K562 (cell line): ENCODE measurements around the gene PIGH. TPM values are rescaled to one million over a fixed set of nuclear protein-coding genes. Genes with fewer than 3 reads are reported as not detected.

Experiments
- ATAC-seq: fragments of 200-7000 bp; cut with Tn5 transposase; 3 replicates; pipeline ENCODE4 v1.9.1; 2020; ENCODE audit warnings: moderate library complexity
- BruUV-seq: library from RNA; stranded (reverse); fragments of 400-500 nt; replicated peaks from 2 replicates; lab custom pipeline; 2021; lab: Mats Ljungman, UMichigan
- CTCF ChIA-PET: fragments of 300-600 bp; formaldehyde crosslinking; extraction: SDS; loops from one replicate; lab custom pipeline; 2021; ENCODE audit warnings: low intra/inter-chr PET ratio; lab: Yijun Ruan, JAX
- POLR2A ChIA-PET: fragments of 300-600, 350-650 bp; sonication (Branson Sonifier 250); formaldehyde crosslinking; extraction: SDS; loops from one replicate; lab custom pipeline; 2021; ENCODE audit warnings: antibody characterized with exemption, inconsistent platforms; lab: Yijun Ruan, JAX
- DNase-seq, 4 experiments: peaks; one replicate each; pipeline versions ENCODE4 v3.0.0 to v3.0.0-alpha.2; 2011 to 2018; ENCODE audit warnings: low spot score in 3 of 4, mixed read lengths in 3 of 4; ENCODE audit errors: extremely low read depth in 1 of 4
- FAIRE-seq: peaks from 2 replicates; lab custom pipeline; 2011; peaks lifted over from hg19 to GRCh38; lab: Jason Lieb, UNC
- H2AFZ ChIP-seq: 2 replicates; pipeline ENCODE4 v1.6.0; 2011; ENCODE audit warnings: low read depth, low read length, control low read depth, inconsistent platforms
- H3K27ac ChIP-seq: fragments of 200-600 bp; 3 replicates; pipeline ENCODE4 v1.8.0; 2011; ENCODE audit warnings: low read depth, mild to moderate bottlenecking, control low read depth, inconsistent platforms, low read length, moderate library complexity, mixed read lengths; ENCODE audit errors: extremely low read depth
- H3K27me3 ChIP-seq, 2 experiments: fragments of 300-600 bp in 1 of 2; 2 replicates in 1 of 2; 3 replicates in 1 of 2; pipeline versions ENCODE4 v1.6.0 to v1.8.0; 2011; ENCODE audit warnings: inconsistent platforms in 2 of 2, low read length in 2 of 2, mild to moderate bottlenecking in 1 of 2, mixed read lengths in 1 of 2, moderate library complexity in 1 of 2; ENCODE audit not compliant: control insufficient read depth in 2 of 2, insufficient read depth in 2 of 2
- H3K36me3 ChIP-seq: fragments of 300-600 bp; 3 replicates; pipeline ENCODE4 v1.8.0; 2011; ENCODE audit warnings: mild to moderate bottlenecking, low read length, inconsistent platforms; ENCODE audit not compliant: control insufficient read depth, insufficient read depth
- H3K4me1 ChIP-seq, 2 experiments: fragments of 200-600 bp in 1 of 2; replicated peaks in 1 of 2; 2 replicates in 1 of 2; 3 replicates in 1 of 2; pipeline versions ENCODE4 v1.5.1 to v1.8.0; 2011; ENCODE audit warnings: inconsistent platforms in 2 of 2, low read length in 2 of 2, mild to moderate bottlenecking in 1 of 2, mixed read lengths in 1 of 2, moderate library complexity in 1 of 2; ENCODE audit not compliant: control insufficient read depth in 2 of 2, insufficient read depth in 2 of 2
- H3K4me2 ChIP-seq: 2 replicates; pipeline ENCODE4 v1.6.1; 2011; ENCODE audit warnings: low read length, control low read depth, inconsistent platforms, mixed read lengths; ENCODE audit not compliant: insufficient read depth
- H3K4me3 ChIP-seq: fragments of 200-600 bp; sonication (generic), shearing (Covaris generic); 2 replicates; pipeline ENCODE4 v1.5.1; 2016; ENCODE audit warnings: control low read depth, inconsistent platforms
- H3K79me2 ChIP-seq: fragments of 200-600 bp; 3 replicates; pipeline ENCODE4 v1.8.0; 2011; ENCODE audit warnings: low read length, inconsistent platforms; ENCODE audit not compliant: control insufficient read depth, insufficient read depth
- H3K9ac ChIP-seq, 2 experiments: 2 replicates each; pipeline versions ENCODE4 v1.6.0 to v1.6.1; 2011; ENCODE audit warnings: low read depth in 2 of 2, low read length in 2 of 2, control low read depth in 1 of 2, inconsistent platforms in 1 of 2, mild to moderate bottlenecking in 1 of 2, mixed read lengths in 1 of 2; ENCODE audit not compliant: insufficient read depth in 1 of 2
- H3K9me1 ChIP-seq: one replicate; pipeline ENCODE4 v1.6.0; 2011; ENCODE audit warnings: inconsistent platforms, mild to moderate bottlenecking, low read length, moderate library complexity; ENCODE audit not compliant: control insufficient read depth, insufficient read depth
- H3K9me3 ChIP-seq: replicated peaks from 2 replicates; pipeline ENCODE4 v1.5.1; 2011; ENCODE audit warnings: low read depth, low read length, inconsistent platforms; ENCODE audit not compliant: control insufficient read depth, insufficient read depth
- H4K20me1 ChIP-seq: replicated peaks from 2 replicates; pipeline ENCODE4 v1.6.1; 2011; ENCODE audit warnings: low read length, inconsistent platforms, mixed read lengths; ENCODE audit not compliant: control insufficient read depth, insufficient read depth
- ASH1L ChIP-seq: fragments of 450-650 bp; IDR thresholded peaks from 2 replicates; pipeline ENCODE4 v1.6.1; 2018; ENCODE audit warnings: borderline replicate concordance, mild to moderate bottlenecking, low read depth; ENCODE audit not compliant: partially characterized antibody
- ATF7 ChIP-seq: fragments of 450-650 bp; IDR thresholded peaks from 2 replicates; pipeline ENCODE4 v1.7.1; 2014; ENCODE audit warnings: mild to moderate bottlenecking, moderate library complexity
- CSDE1 ChIP-seq, 2 experiments: fragments of 450-650 bp; IDR thresholded peaks; 2 replicates each; pipeline ENCODE4 v1.6.1; 2016; ENCODE audit warnings: mild to moderate bottlenecking in 1 of 2
- PTBP1 ChIP-seq: fragments of 200-400 bp; formaldehyde crosslinking; IDR thresholded peaks from 2 replicates; pipeline ENCODE4 v1.6.1; 2017; ENCODE audit warnings: low read depth, low read length
- SAFB2 ChIP-seq: fragments of 200-400 bp; formaldehyde crosslinking; IDR thresholded peaks from 2 replicates; pipeline ENCODE4 v1.6.1; 2018; ENCODE audit warnings: borderline replicate concordance, low read length, low read depth, moderate library complexity; ENCODE audit not compliant: severe bottlenecking
- TCFL5 ChIP-seq: fragments of 250-450 bp; sonication (Bioruptor Pico); conservative IDR thresholded peaks from 2 replicates; pipeline ENCODE4 v1.6.1; 2021; ENCODE audit warnings: mild to moderate bottlenecking, moderate library complexity, matching md5 sums
- TEAD1 ChIP-seq, 2 experiments: fragments of 450-650 bp in 1 of 2; sonication (generic) in 1 of 2; formaldehyde crosslinking; IDR thresholded peaks; 2 replicates each; pipeline versions ENCODE4 v1.4.0 to v1.8.0; 2020 to 2022; ENCODE audit warnings: mild to moderate bottlenecking in 2 of 2, missing genetic modification reagents in 1 of 2
- ZFP36 ChIP-seq: fragments of 150-350 bp; IDR thresholded peaks from 2 replicates; pipeline ENCODE4 v1.6.1; 2018; ENCODE audit warnings: low read length, low read depth; ENCODE audit not compliant: partially characterized antibody
- ZFPM2 ChIP-seq: fragments of 250-450 bp; sonication (Bioruptor Pico); IDR thresholded peaks from 2 replicates; pipeline ENCODE4 v1.5.1; 2022; ENCODE audit warnings: mild to moderate bottlenecking
- WGBS: fragments of 100-300 bp; shearing (Covaris generic); methylation state at CpG from one replicate; pipeline ENCODE4 v1.1.6; 2016; ENCODE audit warnings: low coverage, mixed read lengths; ENCODE audit not compliant: insufficient coverage; ENCODE audit errors: missing lambda C conversion rate; 5-methylcytosine and 5-hydroxymethylcytosine counted together
- in situ Hi-C: fragments of 300-500 bp; cut with MboI; formaldehyde crosslinking; loops from 4 replicates; pipeline ENCODE4 v1.15.0; 2018; ENCODE audit warnings: inconsistent platforms, mixed read lengths
- intact Hi-C: fragments of 100-400 bp; cut with micrococcal nuclease; formaldehyde crosslinking; loops from 2 replicates; pipeline ENCODE4 v1.14.2; 2022
- polyA plus RNA-seq, 8 experiments: library from polyadenylated mRNA; depleted of rRNA in 4 of 8; stranded (reverse) in 5 of 8; unstranded in 3 of 8; fragments of >200 nt; fragmentation: Nextera tagmentation in 2 of 8; fragmentation: Illumina TruSeq in 1 of 8; extraction: Ambion mirVana in 2 of 8; extraction: Trizol in 1 of 8; gene quantifications; 2 replicates each; pipeline versions ENCODE4 v1.2.1 to v1.2.3, GENCODE V29; 2011 to 2014; ENCODE audit warnings: inconsistent platforms in 1 of 8, missing spikeins in 1 of 8
- total RNA-seq, 7 experiments: library from RNA; depleted of rRNA in 6 of 7; stranded (reverse); fragments of >200 nt in 6 of 7; fragmentation: Illumina TruSeq in 2 of 7; extraction: Trizol in 2 of 7; gene quantifications; 2 replicates each; pipeline versions ENCODE4 v1.2.1 to v1.2.3, GENCODE V29; 2011 to 2021; ENCODE audit warnings: low replicate concordance in 1 of 7
- TF ChIP-seq, protein P1 (sequence below): fragments of 450-650 bp; formaldehyde crosslinking; IDR thresholded peaks from 2 replicates; pipeline ENCODE4 v1.4.0; 2020; ENCODE audit warnings: mild to moderate bottlenecking, moderate library complexity
- TF ChIP-seq, protein P2 (sequence below): fragments of 450-650 bp; IDR thresholded peaks from 2 replicates; pipeline ENCODE4 v1.6.1; 2017; ENCODE audit warnings: antibody characterized with exemption, mild to moderate bottlenecking
- TF ChIP-seq, protein P3 (sequence below), 2 experiments: fragments of 200-800 bp in 1 of 2; sonication (Bioruptor generic) in 1 of 2; sonication (generic) in 1 of 2; formaldehyde crosslinking in 1 of 2; IDR thresholded peaks in 1 of 2; conservative IDR thresholded peaks in 1 of 2; 2 replicates each; pipeline versions ENCODE4 v1.5.0 to v1.6.1; 2016 to 2020; ENCODE audit warnings: missing compliant biosample characterization in 1 of 2, missing genetic modification characterization in 1 of 2, missing genetic modification reagents in 1 of 2
- TF ChIP-seq, protein P4 (sequence below): fragments of 450-650 bp; IDR thresholded peaks from 2 replicates; pipeline ENCODE4 v1.6.1; 2014; ENCODE audit warnings: low read depth, mild to moderate bottlenecking, moderate library complexity, borderline replicate concordance

Gene PIGH
- total and polyA plus RNA-seq, 9 of the 15 experiments (the other 6 are each of a cell fraction or from before 2014, with no cell fraction given), result 21.1 to 53.4 (median 24.7) TPM

DNA sequence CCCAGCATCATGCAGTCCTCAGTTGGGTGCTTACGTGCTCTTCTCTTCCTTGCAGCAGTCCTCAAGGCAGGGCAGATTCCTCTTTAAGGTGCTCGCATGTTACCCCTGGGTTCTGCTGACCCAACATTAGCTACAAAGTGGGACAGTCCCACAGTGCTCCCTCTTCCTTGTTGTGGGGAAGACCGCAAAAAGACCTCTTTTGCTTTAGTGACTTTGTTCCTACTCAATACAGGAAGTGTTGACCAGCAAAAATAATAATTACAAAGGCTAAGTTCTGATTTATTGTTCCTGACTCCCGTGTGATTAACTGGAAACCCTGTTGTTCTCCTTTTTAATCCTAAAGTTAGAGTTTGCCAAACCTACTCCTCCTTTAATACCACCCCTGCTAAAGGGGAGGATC, 13.7 kb downstream of the PIGH start:
- Histone ChIP-seq H3K4me3 (no peak overlapping the region), H3K9me1 (no peaks in the 10 kb centered on the region), H4K20me1 (no peaks in the 10 kb centered on the region), H3K9me3 (no peaks in the 10 kb centered on the region), H3K27ac (no peak overlapping the region), H2AFZ (no peak overlapping the region), H3K27me3 (no peaks in the 10 kb centered on the region), H3K9ac (no peak overlapping the region), H3K79me2 (no peaks in the 10 kb centered on the region), H3K4me2 (no peak overlapping the region), H3K4me1 (peaks cover 0 to 8% of the 10 kb centered on the region in 2 experiments; a peak in 2 of 5 replicates), H3K36me3 (peaks cover 27% of the 10 kb centered on the region; the same call in 2 of the 3 replicates)
- DNase-seq (no peak), FAIRE-seq (no peak), ATAC-seq (no peak)
- CTCF ChIA-PET, result no interaction called here
- BruUV-seq, result no TSS peak
- intact Hi-C loops, result no loop called here
- 68% methylated on average over 4 of the region's 4 CpGs for WGBS
- in situ Hi-C loops, result loop anchor here (10.0 kb wide), 2 partner anchors 118 to 448 kb away; partner anchors contain the start of gene RDH12
- POLR2A ChIA-PET, result interaction anchor here (1.2 to 2.3 kb wide), 2 partner anchors 77 to 118 kb away, joined by 5 to 14 read pairs; no protein-coding TSS in a partner anchor
- TF ChIP-seq SAFB2, result no peak
- no peak for TF ChIP-seq ASH1L
- no peak for TF ChIP-seq TEAD1 (CRISPR knock-in tag; IDR thresholded peaks at IDR 0.05)
- no peak for TF ChIP-seq TCFL5 (CRISPR knock-in tag)
- TF ChIP-seq, protein P1, sequence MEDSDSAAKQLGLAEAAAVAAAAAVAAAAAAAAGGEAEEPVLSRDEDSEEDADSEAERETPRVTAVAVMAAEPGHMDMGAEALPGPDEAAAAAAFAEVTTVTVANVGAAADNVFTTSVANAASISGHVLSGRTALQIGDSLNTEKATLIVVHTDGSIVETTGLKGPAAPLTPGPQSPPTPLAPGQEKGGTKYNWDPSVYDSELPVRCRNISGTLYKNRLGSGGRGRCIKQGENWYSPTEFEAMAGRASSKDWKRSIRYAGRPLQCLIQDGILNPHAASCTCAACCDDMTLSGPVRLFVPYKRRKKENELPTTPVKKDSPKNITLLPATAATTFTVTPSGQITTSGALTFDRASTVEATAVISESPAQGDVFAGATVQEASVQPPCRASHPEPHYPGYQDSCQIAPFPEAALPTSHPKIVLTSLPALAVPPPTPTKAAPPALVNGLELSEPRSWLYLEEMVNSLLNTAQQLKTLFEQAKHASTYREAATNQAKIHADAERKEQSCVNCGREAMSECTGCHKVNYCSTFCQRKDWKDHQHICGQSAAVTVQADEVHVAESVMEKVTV (CRISPR knock-in tag), result no peak
- no peak for TF ChIP-seq ATF7
- TF ChIP-seq, protein P2, sequence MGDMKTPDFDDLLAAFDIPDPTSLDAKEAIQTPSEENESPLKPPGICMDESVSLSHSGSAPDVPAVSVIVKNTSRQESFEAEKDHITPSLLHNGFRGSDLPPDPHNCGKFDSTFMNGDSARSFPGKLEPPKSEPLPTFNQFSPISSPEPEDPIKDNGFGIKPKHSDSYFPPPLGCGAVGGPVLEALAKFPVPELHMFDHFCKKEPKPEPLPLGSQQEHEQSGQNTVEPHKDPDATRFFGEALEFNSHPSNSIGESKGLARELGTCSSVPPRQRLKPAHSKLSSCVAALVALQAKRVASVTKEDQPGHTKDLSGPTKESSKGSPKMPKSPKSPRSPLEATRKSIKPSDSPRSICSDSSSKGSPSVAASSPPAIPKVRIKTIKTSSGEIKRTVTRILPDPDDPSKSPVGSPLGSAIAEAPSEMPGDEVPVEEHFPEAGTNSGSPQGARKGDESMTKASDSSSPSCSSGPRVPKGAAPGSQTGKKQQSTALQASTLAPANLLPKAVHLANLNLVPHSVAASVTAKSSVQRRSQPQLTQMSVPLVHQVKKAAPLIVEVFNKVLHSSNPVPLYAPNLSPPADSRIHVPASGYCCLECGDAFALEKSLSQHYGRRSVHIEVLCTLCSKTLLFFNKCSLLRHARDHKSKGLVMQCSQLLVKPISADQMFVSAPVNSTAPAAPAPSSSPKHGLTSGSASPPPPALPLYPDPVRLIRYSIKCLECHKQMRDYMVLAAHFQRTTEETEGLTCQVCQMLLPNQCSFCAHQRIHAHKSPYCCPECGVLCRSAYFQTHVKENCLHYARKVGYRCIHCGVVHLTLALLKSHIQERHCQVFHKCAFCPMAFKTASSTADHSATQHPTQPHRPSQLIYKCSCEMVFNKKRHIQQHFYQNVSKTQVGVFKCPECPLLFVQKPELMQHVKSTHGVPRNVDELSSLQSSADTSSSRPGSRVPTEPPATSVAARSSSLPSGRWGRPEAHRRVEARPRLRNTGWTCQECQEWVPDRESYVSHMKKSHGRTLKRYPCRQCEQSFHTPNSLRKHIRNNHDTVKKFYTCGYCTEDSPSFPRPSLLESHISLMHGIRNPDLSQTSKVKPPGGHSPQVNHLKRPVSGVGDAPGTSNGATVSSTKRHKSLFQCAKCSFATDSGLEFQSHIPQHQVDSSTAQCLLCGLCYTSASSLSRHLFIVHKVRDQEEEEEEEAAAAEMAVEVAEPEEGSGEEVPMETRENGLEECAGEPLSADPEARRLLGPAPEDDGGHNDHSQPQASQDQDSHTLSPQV, result no peak
- TF ChIP-seq, protein P3, sequence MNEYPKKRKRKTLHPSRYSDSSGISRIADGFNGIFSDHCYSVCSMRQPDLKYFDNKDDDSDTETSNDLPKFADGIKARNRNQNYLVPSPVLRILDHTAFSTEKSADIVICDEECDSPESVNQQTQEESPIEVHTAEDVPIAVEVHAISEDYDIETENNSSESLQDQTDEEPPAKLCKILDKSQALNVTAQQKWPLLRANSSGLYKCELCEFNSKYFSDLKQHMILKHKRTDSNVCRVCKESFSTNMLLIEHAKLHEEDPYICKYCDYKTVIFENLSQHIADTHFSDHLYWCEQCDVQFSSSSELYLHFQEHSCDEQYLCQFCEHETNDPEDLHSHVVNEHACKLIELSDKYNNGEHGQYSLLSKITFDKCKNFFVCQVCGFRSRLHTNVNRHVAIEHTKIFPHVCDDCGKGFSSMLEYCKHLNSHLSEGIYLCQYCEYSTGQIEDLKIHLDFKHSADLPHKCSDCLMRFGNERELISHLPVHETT (CRISPR knock-in tag; conservative IDR thresholded peaks at IDR 0.05 in 1 of 2, IDR thresholded peaks at IDR 0.05 in 1 of 2), result no peak
- TF ChIP-seq CSDE1 (IDR thresholded peaks at IDR 0.05), result no peak
- no peak for TF ChIP-seq ZFPM2 (CRISPR knock-in tag)
- no peak for TF ChIP-seq PTBP1
- TF ChIP-seq, protein P4, sequence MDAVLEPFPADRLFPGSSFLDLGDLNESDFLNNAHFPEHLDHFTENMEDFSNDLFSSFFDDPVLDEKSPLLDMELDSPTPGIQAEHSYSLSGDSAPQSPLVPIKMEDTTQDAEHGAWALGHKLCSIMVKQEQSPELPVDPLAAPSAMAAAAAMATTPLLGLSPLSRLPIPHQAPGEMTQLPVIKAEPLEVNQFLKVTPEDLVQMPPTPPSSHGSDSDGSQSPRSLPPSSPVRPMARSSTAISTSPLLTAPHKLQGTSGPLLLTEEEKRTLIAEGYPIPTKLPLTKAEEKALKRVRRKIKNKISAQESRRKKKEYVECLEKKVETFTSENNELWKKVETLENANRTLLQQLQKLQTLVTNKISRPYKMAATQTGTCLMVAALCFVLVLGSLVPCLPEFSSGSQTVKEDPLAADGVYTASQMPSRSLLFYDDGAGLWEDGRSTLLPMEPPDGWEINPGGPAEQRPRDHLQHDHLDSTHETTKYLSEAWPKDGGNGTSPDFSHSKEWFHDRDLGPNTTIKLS, result no peak
- no peak for TF ChIP-seq ZFP36
